C4-2B (cell line): ENCODE data around the gene SELENOM.

Source experiments
- CTCF ChIP-seq: fragments of 450-650 bp; conservative IDR thresholded peaks from 2 replicates; pipeline ENCODE4 v1.5.1; 2017; ENCODE audit warnings: mild to moderate bottlenecking
- ZFX ChIP-seq: fragments of 450-650 bp; IDR thresholded peaks from 2 replicates; pipeline ENCODE4 v1.6.1; 2017

- TF ChIP-seq CTCF (no peak), ZFX (no peak)
Observed at GRCh38 chr22:31121403-31121802, 14.0 kb upstream of the SELENOM start.
